ENCODE results near the gene BAX. TPM values are rescaled to one million over a fixed set of nuclear protein-coding genes. Genes with fewer than 3 reads are reported as not detected.

The BAX gene
- total RNA-seq, 1 experiment from 2014 or later: 103 TPM

- Histone ChIP-seq H3K4me3 (ENCODE audit: low read depth, low read length, poor library complexity, severe bottlenecking) (no peak overlapping the region), H3K27me3 (replicated peaks; ENCODE audit: insufficient read depth, low read depth, low read length, poor library complexity) (no peaks in the 10 kb centered on the region), H3K36me3 (ENCODE audit: insufficient read depth, low read length, poor library complexity, severe bottlenecking) (peaks cover 15% of the 10 kb centered on the region), H3K27ac (ENCODE audit: low read depth, low read length, poor library complexity, severe bottlenecking) (no peak overlapping the region), H3K9me3 (ENCODE audit: low read depth, low read length, poor library complexity, severe bottlenecking) (no peaks in the 10 kb centered on the region), H3K4me1 (ENCODE audit: insufficient read depth, low read length, poor library complexity, severe bottlenecking) (peaks cover 13% of the 10 kb centered on the region)
- intact Hi-C loops (cut with micrococcal nuclease; ENCODE audit: unreplicated experiment): no loop called here
- ChIA-PET POLR2A (ENCODE audit: low non-redundant PET) (interaction anchor here (0.7 kb wide), 1 partner anchor 76 kb away, joined by 3 read pairs; no protein-coding TSS in a partner anchor), CTCF (interaction anchor here (0.7 to 1.6 kb wide), 4 partner anchors 15 to 538 kb away, joined by 3 to 7 read pairs (median 4); no protein-coding TSS in a partner anchor)
- TF ChIP-seq, protein P1, sequence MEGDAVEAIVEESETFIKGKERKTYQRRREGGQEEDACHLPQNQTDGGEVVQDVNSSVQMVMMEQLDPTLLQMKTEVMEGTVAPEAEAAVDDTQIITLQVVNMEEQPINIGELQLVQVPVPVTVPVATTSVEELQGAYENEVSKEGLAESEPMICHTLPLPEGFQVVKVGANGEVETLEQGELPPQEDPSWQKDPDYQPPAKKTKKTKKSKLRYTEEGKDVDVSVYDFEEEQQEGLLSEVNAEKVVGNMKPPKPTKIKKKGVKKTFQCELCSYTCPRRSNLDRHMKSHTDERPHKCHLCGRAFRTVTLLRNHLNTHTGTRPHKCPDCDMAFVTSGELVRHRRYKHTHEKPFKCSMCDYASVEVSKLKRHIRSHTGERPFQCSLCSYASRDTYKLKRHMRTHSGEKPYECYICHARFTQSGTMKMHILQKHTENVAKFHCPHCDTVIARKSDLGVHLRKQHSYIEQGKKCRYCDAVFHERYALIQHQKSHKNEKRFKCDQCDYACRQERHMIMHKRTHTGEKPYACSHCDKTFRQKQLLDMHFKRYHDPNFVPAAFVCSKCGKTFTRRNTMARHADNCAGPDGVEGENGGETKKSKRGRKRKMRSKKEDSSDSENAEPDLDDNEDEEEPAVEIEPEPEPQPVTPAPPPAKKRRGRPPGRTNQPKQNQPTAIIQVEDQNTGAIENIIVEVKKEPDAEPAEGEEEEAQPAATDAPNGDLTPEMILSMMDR (conservative IDR thresholded peaks at IDR 0.05; ENCODE audit: low read depth, low read length): peak; percentile 70
- no peak for TF ChIP-seq EZH2 (IDR thresholded peaks at IDR 0.05; ENCODE audit: borderline replicate concordance, low read depth, low read length, poor library complexity, severe bottlenecking)
- BruUV-seq (replicated peaks): no TSS peak
- peak; percentile 67 for DNase-seq (ENCODE audit: low spot score)
These were observed 43.3 kb downstream of the BAX start for GRCh38 chr19:48997972-48998371.

DNA sequence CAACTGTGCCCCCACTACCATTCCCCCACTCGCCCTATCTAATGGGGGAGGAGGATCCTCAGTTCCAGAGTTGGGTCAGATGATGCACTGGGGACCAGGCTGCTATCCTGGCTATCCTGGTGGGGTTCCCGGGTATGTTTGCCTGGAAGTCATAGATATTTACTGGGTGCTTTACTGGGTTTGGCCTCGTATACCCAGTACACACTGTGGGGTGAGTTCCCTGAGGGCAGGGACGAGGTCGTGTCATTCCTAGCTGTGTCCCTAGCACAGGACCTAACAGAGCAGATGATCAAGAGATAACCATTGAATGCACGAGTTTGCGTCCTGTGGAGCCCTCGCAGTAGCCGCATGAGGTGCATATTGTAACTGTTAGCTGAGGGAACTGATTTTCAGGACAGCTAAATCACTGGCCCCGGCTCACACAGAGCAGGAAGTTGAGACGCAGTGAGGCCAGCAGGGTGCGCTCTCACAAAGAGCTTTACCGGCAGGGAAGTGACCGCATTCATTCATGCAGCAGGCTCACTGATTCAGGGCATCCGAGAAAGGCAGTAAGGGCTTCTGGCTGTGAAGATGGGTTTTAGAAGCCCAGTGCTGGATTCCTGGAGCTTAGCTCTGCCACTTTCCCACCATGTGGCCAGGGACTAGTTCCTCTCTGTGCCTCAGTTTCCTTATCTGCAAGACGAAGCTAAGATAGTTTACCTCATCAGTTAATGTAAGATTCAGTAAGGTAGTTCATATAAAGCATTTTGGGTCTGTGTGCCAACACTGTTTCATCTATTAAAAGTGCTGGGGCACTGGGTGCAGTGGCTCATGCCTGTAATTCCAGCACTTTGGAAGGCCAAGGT, 45.0 kb downstream of the BAX start:
- Histone ChIP-seq H3K36me3 (ENCODE audit: insufficient read depth, low read length, poor library complexity, severe bottlenecking) (peaks cover 32% of the 10 kb centered on the region), H3K4me3 (ENCODE audit: low read depth, low read length, poor library complexity, severe bottlenecking) (no peak overlapping the region), H3K4me1 (ENCODE audit: insufficient read depth, low read length, poor library complexity, severe bottlenecking) (peaks cover 10% of the 10 kb centered on the region), H3K9me3 (ENCODE audit: low read depth, low read length, poor library complexity, severe bottlenecking) (no peaks in the 10 kb centered on the region), H3K27ac (ENCODE audit: low read depth, low read length, poor library complexity, severe bottlenecking) (no peak overlapping the region), H3K27me3 (replicated peaks; ENCODE audit: insufficient read depth, low read depth, low read length, poor library complexity) (no peaks in the 10 kb centered on the region)
- DNase-seq (ENCODE audit: low spot score): peak; percentile 89
- no peak for TF ChIP-seq EZH2 (IDR thresholded peaks at IDR 0.05; ENCODE audit: borderline replicate concordance, low read depth, low read length, poor library complexity, severe bottlenecking)
- TF ChIP-seq, protein P1 (conservative IDR thresholded peaks at IDR 0.05; ENCODE audit: low read depth, low read length): peak; percentile 94
- no TSS peak for BruUV-seq (replicated peaks)
- ChIA-PET POLR2A (ENCODE audit: low non-redundant PET) (no interaction called here), CTCF (interaction anchor here (0.5 to 1.3 kb wide), 13 partner anchors 18 to 892 kb away, joined by 3 to 11 read pairs (median 4); no protein-coding TSS in a partner anchor)
- intact Hi-C loops (cut with micrococcal nuclease; ENCODE audit: unreplicated experiment): no loop called here

GRCh38 chr19:49004133-49004532, 49.5 kb downstream of the BAX start:
- POLR2A ChIA-PET (ENCODE audit: low non-redundant PET): no interaction called here
- Histone ChIP-seq H3K4me3 (ENCODE audit: low read depth, low read length, poor library complexity, severe bottlenecking) (no peak overlapping the region), H3K4me1 (ENCODE audit: insufficient read depth, low read length, poor library complexity, severe bottlenecking) (peaks cover 4% of the 10 kb centered on the region), H3K36me3 (ENCODE audit: insufficient read depth, low read length, poor library complexity, severe bottlenecking) (peaks cover 55% of the 10 kb centered on the region), H3K27me3 (replicated peaks; ENCODE audit: insufficient read depth, low read depth, low read length, poor library complexity) (no peaks in the 10 kb centered on the region), H3K27ac (ENCODE audit: low read depth, low read length, poor library complexity, severe bottlenecking) (no peak overlapping the region), H3K9me3 (ENCODE audit: low read depth, low read length, poor library complexity, severe bottlenecking) (no peaks in the 10 kb centered on the region)
- CTCF ChIA-PET: interaction anchor here (0.6 kb wide), 2 partner anchors 101 to 561 kb away, joined by 3 to 10 read pairs; no protein-coding TSS in a partner anchor
- intact Hi-C loops (cut with micrococcal nuclease; ENCODE audit: unreplicated experiment): no loop called here
- no peak for DNase-seq (ENCODE audit: low spot score)
- BruUV-seq (replicated peaks): no TSS peak
- TF ChIP-seq, protein P1 (conservative IDR thresholded peaks at IDR 0.05; ENCODE audit: low read depth, low read length): no peak
- no peak for TF ChIP-seq EZH2 (IDR thresholded peaks at IDR 0.05; ENCODE audit: borderline replicate concordance, low read depth, low read length, poor library complexity, severe bottlenecking)

Data from A673 (cell line).